GM18868 (cell line): ENCODE measurements around the gene VIT.

Experiments used
- ATAC-seq: cut with Tn5 transposase; IDR thresholded peaks from one replicate; pipeline ENCODE4 v1.9.1; 2021; ENCODE audit warnings: mild to moderate bottlenecking, moderate library complexity; ENCODE audit not compliant: unreplicated experiment

Gene VIT

GRCh38 chr2:36708041-36708741 lies 11.7 kb downstream of the VIT start:
- ATAC-seq: no peak

GRCh38 chr2:36710858-36711515 lies 14.5 kb downstream of the VIT start:
- ATAC-seq: no peak

- no peak for ATAC-seq
These were observed 15.3 kb downstream of the VIT start for GRCh38 chr2:36711741-36712314.

GRCh38 chr2:36713310-36713709 lies 16.8 kb downstream of the VIT start:
- no peak for ATAC-seq

GRCh38 chr2:36716111-36716510 lies 19.6 kb downstream of the VIT start:
- no peak for ATAC-seq

GRCh38 chr2:36717603-36718266 lies 21.2 kb downstream of the VIT start:
- no peak for ATAC-seq

- no peak for ATAC-seq
These were observed 31.0 kb downstream of the VIT start for GRCh38 chr2:36727550-36727949.

- ATAC-seq: no peak
These were observed 32.6 kb downstream of the VIT start for GRCh38 chr2:36729067-36729466.

GRCh38 chr2:36731941-36732672 lies 35.6 kb downstream of the VIT start:
- ATAC-seq: no peak

- ATAC-seq: no peak
These were observed 36.1 kb downstream of the VIT start for GRCh38 chr2:36732673-36733036.

- ATAC-seq: no peak
These were observed 36.7 kb downstream of the VIT start for GRCh38 chr2:36733215-36733614.

- ATAC-seq: no peak
These were observed 37.8 kb downstream of the VIT start for GRCh38 chr2:36734304-36734703.

GRCh38 chr2:36737131-36737750 lies 40.7 kb downstream of the VIT start:
- ATAC-seq: no peak

GRCh38 chr2:36740061-36740460 lies 43.6 kb downstream of the VIT start:
- ATAC-seq: no peak

- ATAC-seq: no peak
These were observed 44.8 kb downstream of the VIT start for GRCh38 chr2:36741188-36741837.

GRCh38 chr2:36743954-36744353 lies 47.4 kb downstream of the VIT start:
- ATAC-seq: no peak

GRCh38 chr2:36748166-36748565 lies 51.7 kb downstream of the VIT start:
- ATAC-seq: no peak

- ATAC-seq: no peak
These were observed 53.6 kb downstream of the VIT start for GRCh38 chr2:36750101-36750500.

GRCh38 chr2:36753706-36754221 lies 57.3 kb downstream of the VIT start:
- ATAC-seq: no peak

- no peak for ATAC-seq
These were observed 58.1 kb downstream of the VIT start for GRCh38 chr2:36754578-36754977.
